H1 (cell line): ENCODE measurements around the gene TTL. TPM values are rescaled to one million over a fixed set of nuclear protein-coding genes. Genes with fewer than 3 reads are reported as not detected.
A peak's percentile ranks its signal among the peaks of the same experiment; 100 is the strongest.

ENCODE experiments used
- CTCF ChIA-PET: fragments of 300-600 bp; sonication (Branson Sonifier 250); formaldehyde crosslinking; loops from one replicate; lab custom pipeline; 2021; ENCODE audit not compliant: partially characterized antibody; lab: Charles Lee
- POLR2A ChIA-PET: fragments of 300-600 bp; sonication (Branson Sonifier 250); formaldehyde crosslinking; loops from one replicate; lab custom pipeline; 2021; ENCODE audit warnings: inconsistent platforms; ENCODE audit not compliant: partially characterized antibody; lab: Charles Lee
- DNase-seq, 2 experiments: peaks; one replicate each; pipeline versions ENCODE4 v3.0.0 to v3.0.0-alpha.2; 2010 to 2022; ENCODE audit warnings: low spot score in 2 of 2, low read depth in 1 of 2, mixed read lengths in 1 of 2
- FAIRE-seq: peaks from 2 replicates; lab custom pipeline; 2011; peaks lifted over from hg19 to GRCh38; lab: Jason Lieb, UNC
- H2AFZ ChIP-seq: 2 replicates; pipeline ENCODE4 v1.8.1; 2012; ENCODE audit warnings: low read length, inconsistent platforms
- H2AK5ac ChIP-seq: 2 replicates; pipeline ENCODE4 v1.6.1; 2013; ENCODE audit warnings: low read depth, low read length
- H2BK120ac ChIP-seq: replicated peaks from 2 replicates; pipeline ENCODE3; 2013; ENCODE audit warnings: low read depth, low read length, inconsistent platforms
- H2BK12ac ChIP-seq: 2 replicates; pipeline ENCODE4 v1.6.1; 2013; ENCODE audit warnings: low read depth, low read length
- H2BK15ac ChIP-seq: 2 replicates; pipeline ENCODE4 v1.6.1; 2013; ENCODE audit warnings: low read length
- H2BK20ac ChIP-seq: 2 replicates; pipeline ENCODE4 v1.6.1; 2013; ENCODE audit warnings: low read length
- H2BK5ac ChIP-seq: 2 replicates; pipeline ENCODE4 v1.6.1; 2013; ENCODE audit warnings: low read depth, low read length
- H3K14ac ChIP-seq: 2 replicates; pipeline ENCODE4 v1.6.1; 2013; ENCODE audit warnings: inconsistent platforms; ENCODE audit not compliant: insufficient read length
- H3K18ac ChIP-seq: 2 replicates; pipeline ENCODE4 v1.6.1; 2013; ENCODE audit warnings: low read length; ENCODE audit errors: extremely low read depth
- H3K23ac ChIP-seq: 2 replicates; pipeline ENCODE4 v1.6.1; 2013; ENCODE audit warnings: inconsistent platforms; ENCODE audit not compliant: insufficient read length
- H3K23me2 ChIP-seq: 2 replicates; pipeline ENCODE4 v1.6.1; 2013; ENCODE audit warnings: low read depth, low read length
- H3K27ac ChIP-seq: 2 replicates; pipeline ENCODE4 v1.6.1; 2011; ENCODE audit warnings: low read depth, low read length, inconsistent platforms
- H3K27me3 ChIP-seq, 4 experiments: replicated peaks in 1 of 4; 1 replicate in 1 of 4; 2 replicates in 3 of 4; pipeline versions ENCODE4 v1.6.1 to v1.8.1; 2011 to 2013; ENCODE audit warnings: low read length in 3 of 4, mild to moderate bottlenecking in 3 of 4, inconsistent platforms in 2 of 4, mixed read lengths in 2 of 4, moderate library complexity in 1 of 4; ENCODE audit not compliant: control insufficient read depth in 3 of 4, insufficient read depth in 3 of 4; ENCODE audit errors: extremely low read depth in 1 of 4
- H3K36me3 ChIP-seq, 4 experiments: 2 replicates each; pipeline versions ENCODE4 v1.6.1 to v1.8.1; 2011 to 2013; ENCODE audit warnings: mild to moderate bottlenecking in 4 of 4, low read length in 3 of 4, moderate library complexity in 2 of 4, control low read depth in 1 of 4, inconsistent platforms in 1 of 4; ENCODE audit not compliant: insufficient read depth in 4 of 4, control insufficient read depth in 2 of 4
- H3K4ac ChIP-seq: replicated peaks from 2 replicates; pipeline ENCODE3; 2013; ENCODE audit warnings: low read length, low read depth, mixed read lengths, inconsistent platforms; ENCODE audit not compliant: insufficient read length
- H3K4me1 ChIP-seq, 4 experiments: replicated peaks in 1 of 4; 1 replicate in 1 of 4; 2 replicates in 3 of 4; pipeline versions ENCODE4 v1.6.1 to v1.8.1; 2011 to 2013; ENCODE audit warnings: low read length in 3 of 4, inconsistent platforms in 2 of 4, mixed read lengths in 1 of 4; ENCODE audit not compliant: insufficient read depth in 4 of 4, control insufficient read depth in 3 of 4
- H3K4me2 ChIP-seq, 2 experiments: 2 replicates each; pipeline versions ENCODE4 v1.6.1 to v1.8.1; 2011 to 2013; ENCODE audit warnings: low read depth in 2 of 2, low read length in 2 of 2, control low read depth in 1 of 2, inconsistent platforms in 1 of 2, mild to moderate bottlenecking in 1 of 2; ENCODE audit not compliant: insufficient read depth in 1 of 2
- H3K4me3 ChIP-seq, 4 experiments: fragments of 200-600, 300-600 bp in 1 of 4; sonication (generic), shearing (Covaris generic), sonication (Bioruptor Twin) in 1 of 4; 2 replicates each; pipeline versions ENCODE4 v1.5.1 to v1.8.1; 2011 to 2016; ENCODE audit warnings: low read length in 4 of 4, low read depth in 3 of 4, control low read depth in 2 of 4, inconsistent platforms in 2 of 4, mild to moderate bottlenecking in 2 of 4, mixed read lengths in 1 of 4, moderate library complexity in 1 of 4; ENCODE audit not compliant: insufficient read depth in 2 of 4; ENCODE audit errors: extremely low read depth in 1 of 4
- H3K56ac ChIP-seq: replicated peaks from 2 replicates; pipeline ENCODE3; 2013; ENCODE audit warnings: low read depth, mild to moderate bottlenecking, mixed read lengths, low read length, inconsistent platforms; ENCODE audit not compliant: insufficient read length
- H3K79me1 ChIP-seq: 2 replicates; pipeline ENCODE4 v1.6.1; 2013; ENCODE audit warnings: low read depth, low read length, control low read depth
- H3K79me2 ChIP-seq, 2 experiments: 2 replicates each; pipeline versions ENCODE4 v1.6.1 to v1.8.1; 2012 to 2013; ENCODE audit warnings: low read length in 2 of 2, mild to moderate bottlenecking in 2 of 2, inconsistent platforms in 1 of 2; ENCODE audit not compliant: insufficient read depth in 2 of 2, control insufficient read depth in 1 of 2
- H3K9ac ChIP-seq, 4 experiments: replicated peaks in 1 of 4; 1 replicate in 1 of 4; 2 replicates in 3 of 4; pipeline versions ENCODE4 v1.6.1 to v1.8.1; 2011 to 2013; ENCODE audit warnings: low read depth in 3 of 4, low read length in 3 of 4, control low read depth in 2 of 4, mild to moderate bottlenecking in 2 of 4, moderate library complexity in 2 of 4, inconsistent platforms in 1 of 4; ENCODE audit errors: extremely low read depth in 1 of 4
- H3K9me3 ChIP-seq, 2 experiments: 2 replicates each; pipeline versions ENCODE4 v1.6.1 to v1.8.1; 2012 to 2013; ENCODE audit warnings: mild to moderate bottlenecking in 2 of 2, moderate library complexity in 2 of 2, control low read depth in 1 of 2, inconsistent platforms in 1 of 2, low read depth in 1 of 2, low read length in 1 of 2, mixed read lengths in 1 of 2; ENCODE audit not compliant: insufficient read depth in 2 of 2
- H4K20me1 ChIP-seq, 2 experiments: replicated peaks in 1 of 2; 2 replicates each; pipeline versions ENCODE3 to v1.8.1; 2011 to 2013; ENCODE audit warnings: inconsistent platforms in 2 of 2, low read length in 2 of 2, mild to moderate bottlenecking in 1 of 2; ENCODE audit not compliant: insufficient read depth in 2 of 2, control insufficient read depth in 1 of 2
- H4K5ac ChIP-seq: 2 replicates; pipeline ENCODE4 v1.6.1; 2013; ENCODE audit warnings: low read length, low read depth, mixed read lengths, inconsistent platforms; ENCODE audit not compliant: insufficient read length
- H4K8ac ChIP-seq: 2 replicates; pipeline ENCODE4 v1.8.0; 2013; ENCODE audit warnings: mild to moderate bottlenecking, moderate library complexity, low read length, inconsistent platforms; ENCODE audit not compliant: insufficient read depth; ENCODE audit errors: extremely low read depth
- H4K91ac ChIP-seq: replicated peaks from 2 replicates; pipeline ENCODE3; 2013; ENCODE audit warnings: low read length, mixed read lengths, inconsistent platforms; ENCODE audit not compliant: insufficient read length
- ATF3 ChIP-seq: IDR thresholded peaks from 2 replicates; pipeline ENCODE4 v1.6.1; 2011; ENCODE audit warnings: low read depth, mild to moderate bottlenecking, low read length; ENCODE audit not compliant: insufficient read depth
- CBX5 ChIP-seq: fragments of 300-800, 300-1000 bp; sonication (generic); IDR thresholded peaks from 2 replicates; pipeline ENCODE4 v1.7.1; 2016; ENCODE audit warnings: antibody characterized with exemption, low read length, low read depth
- CBX8 ChIP-seq: fragments of 300-800, 300-1000 bp; sonication (generic); IDR thresholded peaks from 2 replicates; pipeline ENCODE4 v1.7.1; 2016; ENCODE audit warnings: low read depth, low read length, borderline replicate concordance
- CTBP2 ChIP-seq: IDR thresholded peaks from 2 replicates; pipeline ENCODE4 v1.7.0; 2011; ENCODE audit warnings: borderline replicate concordance, mild to moderate bottlenecking, moderate library complexity, mixed read lengths, low read length; ENCODE audit not compliant: insufficient read depth, insufficient read length
- GABPA ChIP-seq: IDR thresholded peaks from 2 replicates; pipeline ENCODE4 v1.6.1; 2011; ENCODE audit warnings: mild to moderate bottlenecking, low read length, moderate library complexity, borderline replicate concordance; ENCODE audit not compliant: insufficient read depth
- JUN ChIP-seq: IDR thresholded peaks from 2 replicates; pipeline ENCODE4 v1.6.1; 2011; ENCODE audit warnings: low read depth, mild to moderate bottlenecking, improper control_type of control experiment, low read length
- POU5F1 ChIP-seq: IDR thresholded peaks from 2 replicates; pipeline ENCODE4 v1.6.1; 2011; ENCODE audit warnings: low read depth, mild to moderate bottlenecking, low read length, moderate library complexity
- RNF2 ChIP-seq: fragments of 200-900, 300-1000 bp; sonication (generic); IDR thresholded peaks from 2 replicates; pipeline ENCODE4 v1.7.1; 2016; ENCODE audit warnings: borderline replicate concordance, low read depth, mild to moderate bottlenecking, antibody characterized with exemption, low read length; ENCODE audit not compliant: poor library complexity, severe bottlenecking; ENCODE audit errors: missing control alignments
- RXRA ChIP-seq: IDR thresholded peaks from 2 replicates; pipeline ENCODE4 v1.6.1; 2011; ENCODE audit warnings: low read depth, mild to moderate bottlenecking, low read length, moderate library complexity; ENCODE audit not compliant: insufficient read depth
- SAP30 ChIP-seq: fragments of 300-600 bp; sonication (generic); IDR thresholded peaks from 2 replicates; pipeline ENCODE4 v1.7.1; 2012; ENCODE audit warnings: low read length, moderate library complexity, mild to moderate bottlenecking, inconsistent platforms; ENCODE audit not compliant: insufficient read depth, insufficient replicate concordance
- TAF7 ChIP-seq: optimal IDR thresholded peaks from 2 replicates; pipeline ENCODE3; 2011; ENCODE audit warnings: low read depth, mild to moderate bottlenecking, inconsistent platforms, low read length, moderate library complexity, borderline replicate concordance
- WGBS, 2 experiments: shearing (Covaris generic) in 1 of 2; methylation state at CpG; one replicate each; pipeline versions ENCODE4 v1.1.6 to v1.1.7; 2013 to 2015; ENCODE audit warnings: low lambda C conversion rate in 2 of 2, mixed read lengths in 2 of 2, inconsistent platforms in 1 of 2, low coverage in 1 of 2, missing lambda C conversion rate in 1 of 2; ENCODE audit not compliant: insufficient replicate concordance in 2 of 2, insufficient coverage in 1 of 2, insufficient read length in 1 of 2; ENCODE audit errors: extremely low coverage in 1 of 2, missing lambda C conversion rate in 1 of 2; 5-methylcytosine and 5-hydroxymethylcytosine counted together
- polyA plus RNA-seq, 7 experiments: library from polyadenylated mRNA; depleted of rRNA in 3 of 7; stranded (reverse) in 5 of 7; unstranded in 2 of 7; fragments of >200 nt in 5 of 7; fragments of 200-250 nt in 2 of 7; gene quantifications; 1 replicate in 5 of 7; 2 replicates in 1 of 7; 4 replicates in 1 of 7; pipeline versions ENCODE4 v1.2.1 to v1.2.3, GENCODE V29; 2011 to 2013; ENCODE audit warnings: missing spikeins in 2 of 7, mixed read lengths in 2 of 7
- total RNA-seq: library from RNA; stranded (reverse); fragmentation: NEBNext Ultra II Directional; extraction: Animal tissue kit (Norgen Biotek cat#: 25700); gene quantifications from 2 replicates; pipeline ENCODE4 v1.2.1, GENCODE V29; 2021

Gene TTL
- total and polyA plus RNA-seq, 2 of the 8 experiments (the other 6 are each of a cell fraction or from before 2014, with no cell fraction given), result 17.5 to 57.1 TPM

DNA sequence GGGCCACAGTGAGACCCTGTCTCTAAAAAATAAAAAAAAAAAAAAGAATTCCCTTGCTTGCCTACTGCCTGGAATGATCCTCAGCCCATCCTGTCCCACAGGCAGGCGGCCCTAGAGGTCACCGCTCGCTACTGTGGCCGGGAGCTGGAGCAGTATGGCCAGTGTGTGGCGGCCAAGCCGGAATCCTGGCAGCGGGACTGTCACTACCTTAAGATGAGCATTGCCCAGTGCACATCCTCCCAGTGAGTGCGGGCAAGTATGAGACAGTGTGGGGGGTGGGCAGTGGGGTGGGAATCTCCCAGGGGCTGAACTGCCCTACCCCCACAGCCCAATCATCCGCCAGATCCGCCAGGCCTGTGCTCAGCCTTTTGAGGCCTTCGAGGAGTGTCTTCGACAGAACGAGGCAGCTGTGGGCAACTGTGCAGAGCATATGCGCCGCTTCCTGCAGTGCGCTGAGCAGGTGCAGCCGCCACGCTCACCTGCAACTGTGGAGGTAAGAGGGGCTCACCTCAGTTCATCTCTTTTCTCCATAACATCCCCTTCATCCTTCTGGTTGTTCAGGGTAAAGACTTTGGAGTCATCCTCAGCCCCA lies 104.0 kb downstream of the TTL start:
- Histone ChIP-seq H3K23me2 (peaks cover 9% of the 10 kb centered on the region; the same call in 1 of the 2 replicates), H3K9ac (no peak overlapping the region; a peak in 1 of 7 replicates), H2BK15ac (no peak overlapping the region), H2AK5ac (no peak overlapping the region), H3K79me2 (no peaks in the 10 kb centered on the region), H2BK12ac (no peak overlapping the region), H2BK5ac (no peak overlapping the region), H3K14ac (no peak overlapping the region), H3K4me1 (peaks cover 0 to 6% (median 3%) of the 10 kb centered on the region in 4 experiments; a peak in 6 of 7 replicates), H4K91ac (no peak overlapping the region), H3K4ac (no peak overlapping the region), H2AFZ (no peak overlapping the region), H3K79me1 (no peaks in the 10 kb centered on the region), H3K36me3 (peaks cover 0 to 8% (median 2%) of the 10 kb centered on the region in 4 experiments; a peak in 5 of 8 replicates), H3K27ac (no peak overlapping the region), H3K27me3 (no peaks in the 10 kb centered on the region), H2BK120ac (no peak overlapping the region), H4K5ac (no peak overlapping the region), H3K9me3 (no peaks in the 10 kb centered on the region), H2BK20ac (no peak overlapping the region), H3K18ac (no peak overlapping the region)
- 93% methylated on average over 17 of the region's 18 CpGs; no CpG with 5 or more reads in 1 of the 2 experiments for WGBS, 2 experiments
- DNase-seq (no peak), FAIRE-seq (no peak)
- ChIA-PET CTCF (interaction anchor here (1.2 to 4.0 kb wide), 5 partner anchors 8 to 553 kb away, joined by 3 to 17 read pairs (median 5); no protein-coding TSS in a partner anchor), POLR2A (interaction anchor here (1.2 kb wide), 1 partner anchor 129 kb away, joined by 3 read pairs; no protein-coding TSS in a partner anchor)
- TF ChIP-seq RXRA (no peak), POU5F1 (no peak), CBX5 (no peak), CBX8 (no peak), CTBP2 (no peak), TAF7 (no peak), JUN (no peak), GABPA (no peak), SAP30 (no peak), RNF2 (no peak), ATF3 (no peak)
- TF ChIP-seq, all 59 proteins: peak for 0
- Histone ChIP-seq H4K8ac (no peak overlapping the region), H3K4me3 (no peak overlapping the region), H3K4me2 (peak overlapping the region in 1 of 2 experiments; percentile 72; a peak in 1 of 4 replicates), H4K20me1 (no peaks in the 10 kb centered on the region), H3K23ac (no peak overlapping the region), H3K56ac (no peak overlapping the region)
